Effector memory CD4-positive, alpha-beta T cell (primary cell): ENCODE measurements around the gene MARF1.

Source experiments
- DNase-seq, 3 donors: peaks; one replicate each; pipeline ENCODE4 v3.0.0-alpha.2; 2020
- H3K27ac ChIP-seq: 2 replicates; pipeline ENCODE4 v1.7.0; 2013; ENCODE audit warnings: mild to moderate bottlenecking, low read length, moderate library complexity; ENCODE audit not compliant: insufficient read depth, poor library complexity, severe bottlenecking
- H3K27me3 ChIP-seq: replicated peaks from 2 replicates; pipeline ENCODE4 v1.7.0; 2013; ENCODE audit warnings: mild to moderate bottlenecking, low read length; ENCODE audit not compliant: insufficient read depth, control insufficient read depth, poor library complexity, severe bottlenecking
- H3K36me3 ChIP-seq: 2 replicates; pipeline ENCODE4 v1.7.0; 2013; ENCODE audit warnings: mild to moderate bottlenecking, low read length, moderate library complexity; ENCODE audit not compliant: control insufficient read depth, insufficient read depth
- H3K4me1 ChIP-seq: 2 replicates; pipeline ENCODE4 v1.7.0; 2013; ENCODE audit warnings: low read length, mild to moderate bottlenecking; ENCODE audit not compliant: control insufficient read depth, insufficient read depth, poor library complexity, severe bottlenecking
- H3K4me3 ChIP-seq: 2 replicates; pipeline ENCODE4 v1.7.0; 2013; ENCODE audit warnings: low read length, low read depth, mild to moderate bottlenecking; ENCODE audit not compliant: insufficient read depth, poor library complexity, severe bottlenecking
- H3K9me3 ChIP-seq: 2 replicates; pipeline ENCODE4 v1.7.0; 2013; ENCODE audit warnings: mild to moderate bottlenecking, low read length, moderate library complexity; ENCODE audit not compliant: control insufficient read depth

The MARF1 gene

DNA sequence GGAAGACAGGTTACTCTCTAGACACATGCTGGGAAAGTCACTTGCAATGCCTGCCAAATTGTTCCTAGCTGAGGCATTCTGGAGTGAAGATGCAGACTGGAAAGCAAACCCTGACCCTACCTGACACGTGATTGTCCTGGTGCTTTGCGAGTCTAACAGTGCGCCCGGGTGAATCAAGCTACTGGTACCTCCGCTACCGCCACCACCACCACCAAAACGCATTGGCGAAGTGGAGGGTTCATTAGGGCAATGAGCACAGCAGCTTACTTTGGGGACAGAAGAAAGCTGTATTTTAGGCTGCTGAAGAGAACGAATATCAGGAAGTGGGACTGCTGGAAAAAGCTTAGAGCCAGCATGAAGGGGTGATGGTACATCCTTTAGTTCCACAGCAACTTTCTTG, 7.0 kb downstream of the MARF1 start:
- Histone ChIP-seq H3K27ac (peak overlapping the region; percentile 59), H3K4me1 (peaks cover 24% of the 10 kb centered on the region), H3K4me3 (no peak overlapping the region), H3K36me3 (peaks cover 58% of the 10 kb centered on the region), H3K27me3 (no peaks in the 10 kb centered on the region), H3K9me3 (no peaks in the 10 kb centered on the region)
- no peak for DNase-seq

DNA sequence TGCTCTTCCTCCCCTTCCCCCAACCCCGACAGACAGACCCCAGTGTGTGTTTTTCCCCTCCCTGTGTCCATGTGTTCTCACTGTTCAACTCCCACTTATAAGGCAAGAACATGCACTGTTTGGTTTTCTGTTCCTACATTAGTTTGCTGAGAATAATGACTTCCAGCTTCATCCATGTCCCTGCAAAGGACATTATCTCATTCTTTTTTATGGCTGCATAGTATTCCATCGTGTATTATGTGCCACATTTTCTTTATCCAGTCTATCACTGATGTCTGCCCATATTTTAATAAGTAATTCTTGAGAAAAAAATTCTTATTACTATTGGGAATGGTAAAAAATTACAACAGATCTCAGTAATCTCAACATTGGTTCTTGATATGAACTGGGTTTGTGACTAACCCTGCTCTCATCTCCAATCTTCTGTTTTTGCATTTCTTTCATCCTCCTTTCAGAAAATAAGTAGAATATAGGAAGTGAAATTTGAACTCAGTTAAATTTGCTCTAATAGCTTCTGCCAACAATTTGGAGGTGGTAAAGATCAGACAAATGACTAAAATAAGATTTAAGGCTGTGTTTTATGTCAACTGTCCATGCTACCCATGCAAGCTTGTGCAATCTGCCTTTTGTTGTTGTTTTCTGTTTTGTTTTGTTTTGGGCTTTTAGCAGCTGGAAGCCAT, 11.1 kb downstream of the MARF1 start:
- Histone ChIP-seq H3K36me3 (peaks cover 63% of the 10 kb centered on the region), H3K9me3 (no peaks in the 10 kb centered on the region), H3K4me1 (peaks cover 15% of the 10 kb centered on the region), H3K27ac (no peak overlapping the region), H3K4me3 (no peak overlapping the region), H3K27me3 (no peaks in the 10 kb centered on the region)
- DNase-seq: no peak

DNA sequence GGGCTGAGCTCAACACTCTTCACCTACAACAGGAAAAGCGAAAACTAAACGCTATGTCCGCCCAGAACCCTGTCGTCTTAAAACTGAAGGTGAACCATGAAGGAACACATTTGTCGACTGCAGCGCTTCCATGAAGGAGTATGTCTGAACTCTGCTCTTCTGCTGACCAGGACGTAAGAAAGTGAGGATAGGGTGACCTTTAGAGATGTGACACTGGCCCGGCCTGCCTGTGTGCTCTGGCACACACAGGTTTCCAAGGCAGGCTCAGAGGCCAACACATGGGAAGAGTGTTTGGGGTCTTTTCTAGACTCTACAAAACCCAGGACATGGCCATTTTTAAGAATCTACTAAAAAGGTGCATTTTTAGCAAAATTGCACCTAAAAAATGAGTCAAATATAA, 21.1 kb downstream of the MARF1 start:
- no peak for DNase-seq
- H3K36me3 ChIP-seq: peaks cover 83% of the 10 kb centered on the region
- H3K27me3 ChIP-seq: no peaks in the 10 kb centered on the region
- no peaks in the 10 kb centered on the region for H3K4me1 ChIP-seq
- no peak overlapping the region for H3K27ac ChIP-seq
- no peaks in the 10 kb centered on the region for H3K9me3 ChIP-seq
- no peak overlapping the region for H3K4me3 ChIP-seq

DNA sequence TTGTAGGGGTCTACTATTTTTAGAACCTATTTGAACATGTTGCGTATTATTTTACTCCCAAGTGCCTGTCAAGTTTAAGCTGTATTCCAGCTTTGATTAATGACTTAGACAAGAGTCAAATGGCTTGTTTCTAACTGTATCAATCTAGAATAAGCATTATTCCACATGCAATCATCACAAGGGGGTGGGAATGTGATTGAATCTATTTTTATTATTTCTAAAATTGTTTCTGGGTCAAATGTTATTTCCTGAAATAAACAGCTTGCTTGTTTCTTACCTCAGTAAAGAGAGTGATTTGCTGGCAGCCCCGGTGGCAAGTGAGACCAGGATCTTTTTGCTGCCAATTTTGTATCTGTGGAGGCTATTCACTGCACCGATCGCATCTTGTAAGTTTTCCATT, 21.5 kb downstream of the MARF1 start:
- Histone ChIP-seq H3K4me1 (no peaks in the 10 kb centered on the region), H3K9me3 (no peaks in the 10 kb centered on the region), H3K27me3 (no peaks in the 10 kb centered on the region), H3K27ac (no peak overlapping the region), H3K4me3 (no peak overlapping the region), H3K36me3 (peaks cover 88% of the 10 kb centered on the region)
- DNase-seq: no peak

DNA sequence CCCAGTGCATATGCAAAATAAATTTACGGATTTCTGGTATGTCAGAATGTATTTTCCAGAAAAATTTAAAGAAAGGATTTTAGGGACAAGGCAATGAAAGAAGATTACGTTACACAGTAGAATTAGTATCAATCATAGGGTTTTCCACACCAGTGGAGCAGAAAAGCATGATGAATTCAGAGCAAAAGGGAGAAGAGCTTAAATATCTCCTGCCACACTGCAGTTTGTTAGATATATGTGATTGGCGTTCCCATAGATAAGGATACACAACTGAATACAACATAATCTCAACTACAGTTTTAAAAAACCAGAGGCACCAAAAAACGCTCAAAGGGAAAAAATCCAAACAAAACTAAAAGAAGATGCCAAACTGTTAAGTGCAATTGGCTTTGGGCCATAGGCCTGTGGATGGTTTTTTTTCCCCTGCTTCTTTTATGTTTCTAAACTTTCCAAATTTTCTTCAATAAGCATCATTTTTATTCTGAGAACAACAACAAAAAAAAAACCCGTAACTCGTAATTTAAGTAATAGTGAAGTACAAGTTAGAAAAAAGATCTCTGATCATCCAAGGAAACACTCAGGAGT, 22.3 kb downstream of the MARF1 start:
- DNase-seq: no peak

DNA sequence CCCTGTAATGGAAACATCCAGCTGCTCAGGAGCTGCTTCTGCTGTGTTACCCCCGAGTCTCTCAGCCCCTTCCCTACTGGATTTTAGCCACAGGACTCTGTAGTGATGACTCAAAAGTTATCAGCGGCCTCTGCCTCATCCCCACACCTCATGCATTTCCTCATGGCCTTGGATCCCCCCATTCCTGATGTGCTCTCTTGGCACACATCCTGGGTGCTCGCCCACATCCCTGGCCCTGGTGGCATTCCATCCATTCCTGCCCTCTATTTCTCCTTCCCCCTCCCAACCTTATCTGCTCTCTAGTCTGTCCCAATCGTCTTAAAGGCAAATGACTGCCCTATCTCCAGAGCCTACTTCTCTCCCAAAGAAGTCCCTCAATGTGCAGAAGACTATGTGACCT, 24.6 kb downstream of the MARF1 start:
- H3K27me3 ChIP-seq: no peaks in the 10 kb centered on the region
- H3K9me3 ChIP-seq: no peaks in the 10 kb centered on the region
- DNase-seq: no peak
- no peak overlapping the region for H3K4me3 ChIP-seq
- no peaks in the 10 kb centered on the region for H3K4me1 ChIP-seq
- peaks cover 85% of the 10 kb centered on the region for H3K36me3 ChIP-seq
- no peak overlapping the region for H3K27ac ChIP-seq

More for the DNA sequence above, 22.3 kb downstream of the MARF1 start:
- Histone ChIP-seq H3K36me3 (peaks cover 91% of the 10 kb centered on the region), H3K4me1 (no peaks in the 10 kb centered on the region), H3K9me3 (no peaks in the 10 kb centered on the region), H3K27ac (no peak overlapping the region), H3K4me3 (no peak overlapping the region), H3K27me3 (no peaks in the 10 kb centered on the region)

DNA sequence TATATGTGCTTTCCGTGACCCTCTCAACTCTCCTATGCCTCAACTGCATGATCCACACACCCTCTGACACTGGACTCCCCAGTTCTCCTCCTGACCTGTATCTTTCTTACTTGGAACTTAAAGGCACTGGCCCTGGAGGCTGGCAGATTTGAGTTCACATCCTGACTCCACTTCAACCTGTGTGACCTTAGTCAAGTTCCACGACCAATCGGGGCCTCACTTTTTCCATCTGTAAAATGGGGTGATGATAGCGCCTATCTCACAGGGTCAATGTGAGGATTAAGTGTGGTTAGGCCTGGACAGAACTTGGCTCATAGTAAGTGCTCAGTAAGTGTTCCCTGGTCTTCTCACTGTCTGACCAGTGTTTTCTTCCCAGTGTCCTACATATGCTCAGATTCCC, 25.1 kb downstream of the MARF1 start:
- DNase-seq: no peak
- Histone ChIP-seq H3K4me1 (no peaks in the 10 kb centered on the region), H3K9me3 (no peaks in the 10 kb centered on the region), H3K27ac (no peak overlapping the region), H3K4me3 (no peak overlapping the region), H3K36me3 (peaks cover 87% of the 10 kb centered on the region), H3K27me3 (no peaks in the 10 kb centered on the region)

DNA sequence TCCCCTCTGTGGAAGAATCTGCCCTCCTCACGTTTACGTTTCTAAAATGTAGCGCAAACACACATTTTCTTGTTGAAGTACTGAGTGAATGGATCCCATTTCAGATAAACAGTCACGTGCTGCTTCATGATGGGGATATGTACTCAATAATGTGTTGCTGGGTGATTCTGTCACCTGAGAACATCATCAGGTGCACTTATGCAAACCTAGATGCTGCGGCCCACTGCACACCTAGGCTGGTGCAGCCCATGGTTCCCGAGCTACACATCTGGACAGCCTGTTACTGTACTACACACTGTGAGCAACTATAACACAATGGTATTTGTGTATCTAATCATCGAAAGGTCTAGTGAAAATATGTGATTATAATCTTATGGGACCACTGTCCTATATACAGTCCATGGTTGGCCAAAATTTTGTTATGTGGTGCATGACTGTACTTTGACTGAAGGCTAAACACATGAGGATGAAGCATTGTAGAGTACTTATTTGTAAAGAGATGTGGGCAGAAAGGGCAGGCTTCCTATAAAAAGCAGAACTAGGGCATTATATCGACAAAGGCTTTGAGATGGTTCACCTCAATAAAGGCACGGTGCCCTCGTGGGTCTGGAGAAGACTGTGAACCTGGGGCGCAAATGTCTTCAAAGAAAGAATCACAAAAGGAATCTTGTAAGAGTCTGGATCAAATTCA, 26.3 kb downstream of the MARF1 start:
- no peak overlapping the region for H3K27ac ChIP-seq
- no peaks in the 10 kb centered on the region for H3K27me3 ChIP-seq
- H3K36me3 ChIP-seq: peaks cover 87% of the 10 kb centered on the region
- no peak for DNase-seq
- H3K4me1 ChIP-seq: no peaks in the 10 kb centered on the region
- no peak overlapping the region for H3K4me3 ChIP-seq
- H3K9me3 ChIP-seq: no peaks in the 10 kb centered on the region

DNA sequence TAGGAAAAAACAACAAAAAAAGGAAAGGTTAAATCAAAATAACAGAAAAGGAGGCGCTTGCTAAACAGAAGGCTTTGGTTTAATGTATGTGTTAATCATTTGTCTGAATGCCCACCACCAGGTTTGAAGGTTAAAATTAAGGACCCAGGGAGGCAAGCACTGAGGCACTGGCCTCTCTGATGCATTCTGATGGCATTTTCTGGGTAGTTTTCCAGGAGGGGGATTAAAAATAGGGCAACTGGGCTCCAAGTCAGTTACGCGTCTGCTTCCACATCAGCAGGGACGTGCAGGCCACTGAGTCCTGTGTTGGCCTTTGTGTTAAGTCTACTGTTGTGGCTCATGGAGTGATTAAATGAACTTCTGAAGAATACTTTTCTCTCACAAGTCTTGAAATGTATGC, 26.9 kb downstream of the MARF1 start:
- Histone ChIP-seq H3K27me3 (no peaks in the 10 kb centered on the region), H3K27ac (no peak overlapping the region), H3K4me1 (no peaks in the 10 kb centered on the region), H3K4me3 (no peak overlapping the region), H3K36me3 (peaks cover 86% of the 10 kb centered on the region), H3K9me3 (no peaks in the 10 kb centered on the region)
- no peak for DNase-seq

DNA sequence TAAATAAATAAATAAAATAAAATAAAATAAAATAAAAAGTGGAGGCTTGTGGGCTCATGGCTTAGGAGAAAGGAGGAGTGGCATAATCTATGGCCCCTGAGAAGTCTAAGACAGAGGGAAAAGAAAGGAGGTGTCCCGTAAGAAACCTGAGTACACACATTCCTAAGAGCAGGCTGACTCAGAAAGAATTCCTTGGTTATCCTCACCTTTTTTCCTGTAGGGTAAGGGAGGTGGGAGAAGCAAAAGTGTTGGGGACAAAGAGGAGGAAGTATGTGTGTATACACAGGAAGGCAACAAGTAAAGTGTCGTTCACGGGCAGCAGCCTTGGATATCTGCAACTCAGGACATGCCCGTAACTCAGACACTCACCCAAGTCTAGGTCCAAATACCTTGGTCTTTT, 29.3 kb downstream of the MARF1 start:
- Histone ChIP-seq H3K4me1 (no peaks in the 10 kb centered on the region), H3K36me3 (peaks cover 84% of the 10 kb centered on the region), H3K27ac (no peak overlapping the region), H3K27me3 (no peaks in the 10 kb centered on the region), H3K9me3 (no peaks in the 10 kb centered on the region), H3K4me3 (no peak overlapping the region)
- no peak for DNase-seq
